ENCODE data around the gene TAAR8.

GRCh38 chr6:132571774-132572173, 19.3 kb downstream of the TAAR8 start:
- TF ChIP-seq CTCF (IDR thresholded peaks at IDR 0.05; ENCODE audit: insufficient read depth, low read length, poor library complexity, severe bottlenecking) = no peak
- no peak for TF ChIP-seq EZH2phosphoT487 (conservative IDR thresholded peaks at IDR 0.05; ENCODE audit: low read length)

Measured in SU-DHL-6 (cell line).